ENCODE measurements around the gene CWC27. TPM values are rescaled to one million over a fixed set of nuclear protein-coding genes. Genes with fewer than 3 reads are reported as not detected.

Gene CWC27
- total RNA-seq, 4 donors from 2014 or later = 13.0 to 22.9 (median 19.9) TPM

- Histone ChIP-seq H3K27ac (peak overlapping the region in 3 of 4 donors; percentile 21 to 65 (median 56)), H3K4me1 (peaks cover 4 to 57% (median 19%) of the 10 kb centered on the region in 3 donors), H3K27me3 (no peaks in the 10 kb centered on the region), H3K9me3 (no peaks in the 10 kb centered on the region), H3K4me3 (no peak overlapping the region), H3K36me3 (peaks cover 0 to 12% of the 10 kb centered on the region in 2 donors)
- TF ChIP-seq POLR2AphosphoS5 (IDR thresholded peaks at IDR 0.05) = no peak
- TF ChIP-seq EP300 (IDR thresholded peaks at IDR 0.05) = no peak
- TF ChIP-seq, protein P1, sequence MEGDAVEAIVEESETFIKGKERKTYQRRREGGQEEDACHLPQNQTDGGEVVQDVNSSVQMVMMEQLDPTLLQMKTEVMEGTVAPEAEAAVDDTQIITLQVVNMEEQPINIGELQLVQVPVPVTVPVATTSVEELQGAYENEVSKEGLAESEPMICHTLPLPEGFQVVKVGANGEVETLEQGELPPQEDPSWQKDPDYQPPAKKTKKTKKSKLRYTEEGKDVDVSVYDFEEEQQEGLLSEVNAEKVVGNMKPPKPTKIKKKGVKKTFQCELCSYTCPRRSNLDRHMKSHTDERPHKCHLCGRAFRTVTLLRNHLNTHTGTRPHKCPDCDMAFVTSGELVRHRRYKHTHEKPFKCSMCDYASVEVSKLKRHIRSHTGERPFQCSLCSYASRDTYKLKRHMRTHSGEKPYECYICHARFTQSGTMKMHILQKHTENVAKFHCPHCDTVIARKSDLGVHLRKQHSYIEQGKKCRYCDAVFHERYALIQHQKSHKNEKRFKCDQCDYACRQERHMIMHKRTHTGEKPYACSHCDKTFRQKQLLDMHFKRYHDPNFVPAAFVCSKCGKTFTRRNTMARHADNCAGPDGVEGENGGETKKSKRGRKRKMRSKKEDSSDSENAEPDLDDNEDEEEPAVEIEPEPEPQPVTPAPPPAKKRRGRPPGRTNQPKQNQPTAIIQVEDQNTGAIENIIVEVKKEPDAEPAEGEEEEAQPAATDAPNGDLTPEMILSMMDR (IDR thresholded peaks at IDR 0.05) = no peak
- no peak for TF ChIP-seq POLR2A (IDR thresholded peaks at IDR 0.05)
- ATAC-seq = no peak
These were observed 70.1 kb downstream of the CWC27 start for GRCh38 chr5:64838803-64839202.

GRCh38 chr5:64839936-64840335, 71.2 kb downstream of the CWC27 start:
- ATAC-seq = no peak
- H3K36me3 ChIP-seq = peaks cover 0 to 17% of the 10 kb centered on the region in 2 donors
- H3K9me3 ChIP-seq = peaks cover 0 to 5% (median 0%) of the 10 kb centered on the region in 3 donors
- no peak overlapping the region for H3K4me3 ChIP-seq
- TF ChIP-seq, protein P1 (IDR thresholded peaks at IDR 0.05) = no peak
- TF ChIP-seq POLR2AphosphoS5 (IDR thresholded peaks at IDR 0.05) (no peak), POLR2A (IDR thresholded peaks at IDR 0.05) (no peak), EP300 (IDR thresholded peaks at IDR 0.05) (no peak)
- no peaks in the 10 kb centered on the region for H3K27me3 ChIP-seq
- peaks cover 4 to 46% (median 19%) of the 10 kb centered on the region in 3 donors for H3K4me1 ChIP-seq
- WGBS, 2 donors (ENCODE audit: low coverage in 1 of 2) = no CpG with 5 or more reads among the region's 1 CpG
- H3K27ac ChIP-seq = no peak overlapping the region

- Histone ChIP-seq H3K4me3 (no peak overlapping the region), H3K9me3 (peaks cover 0 to 14% (median 0%) of the 10 kb centered on the region in 3 donors), H3K27me3 (no peaks in the 10 kb centered on the region), H3K36me3 (peaks cover 0 to 20% of the 10 kb centered on the region in 2 donors), H3K4me1 (peaks cover 4 to 41% (median 15%) of the 10 kb centered on the region in 3 donors), H3K27ac (no peak overlapping the region)
- no peak for ATAC-seq
- WGBS, 2 donors (ENCODE audit: low coverage in 1 of 2) = 75 to 100% methylated on average over 1 of the region's 1 CpG
- TF ChIP-seq, protein P1 (IDR thresholded peaks at IDR 0.05) = no peak
These were observed 72.2 kb downstream of the CWC27 start for GRCh38 chr5:64840958-64841357.

DNA sequence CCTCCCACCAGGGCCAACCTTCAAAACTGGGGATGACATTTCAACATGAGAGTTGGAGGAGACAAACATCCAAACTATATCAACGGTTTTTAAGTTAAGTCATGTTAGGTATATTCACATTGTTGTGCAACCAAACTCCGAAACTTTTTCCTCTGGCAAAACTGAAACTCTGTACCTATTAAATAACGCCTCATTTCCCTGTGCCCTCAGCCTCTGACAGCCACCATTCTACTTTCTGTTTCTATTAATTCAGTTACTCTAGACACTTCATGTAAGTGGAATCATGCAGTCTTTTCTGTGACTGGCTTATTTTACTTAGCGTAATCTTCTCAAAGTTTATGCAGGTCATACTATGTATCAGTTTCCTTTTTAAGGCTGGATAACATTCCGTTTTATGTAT, 85.0 kb downstream of the CWC27 start:
- no peaks in the 10 kb centered on the region for H3K4me1 ChIP-seq
- H3K4me3 ChIP-seq = no peak overlapping the region
- H3K36me3 ChIP-seq = no peaks in the 10 kb centered on the region
- no peak overlapping the region for H3K27ac ChIP-seq
- WGBS, 2 donors (ENCODE audit: low coverage in 1 of 2) = 97 to 98% methylated on average over 5 of the region's 5 CpGs
- ATAC-seq = no peak
- no peaks in the 10 kb centered on the region for H3K9me3 ChIP-seq
- H3K27me3 ChIP-seq = no peaks in the 10 kb centered on the region
- no peak for TF ChIP-seq POLR2A (IDR thresholded peaks at IDR 0.05)
- no peak for TF ChIP-seq EP300 (IDR thresholded peaks at IDR 0.05)
- TF ChIP-seq, protein P1 (IDR thresholded peaks at IDR 0.05) = no peak
- TF ChIP-seq POLR2AphosphoS5 (IDR thresholded peaks at IDR 0.05) = no peak

GRCh38 chr5:64854855-64855254, 86.1 kb downstream of the CWC27 start:
- TF ChIP-seq POLR2A (IDR thresholded peaks at IDR 0.05) = no peak
- TF ChIP-seq, protein P1 (IDR thresholded peaks at IDR 0.05) = no peak
- Histone ChIP-seq H3K4me3 (no peak overlapping the region), H3K36me3 (no peaks in the 10 kb centered on the region), H3K4me1 (no peaks in the 10 kb centered on the region), H3K27me3 (no peaks in the 10 kb centered on the region), H3K27ac (no peak overlapping the region), H3K9me3 (no peaks in the 10 kb centered on the region)
- whole genome bisulfite sequencing, 2 donors (ENCODE audit: low coverage in 1 of 2) = 13 to 33% methylated on average over 1 of the region's 1 CpG
- ATAC-seq = no peak

All from gastroesophageal sphincter (tissue), 4 donors.